Cardiac muscle cell (in vitro differentiated cells and primary cell): ENCODE results near the gene CDH5. TPM values are rescaled to one million over a fixed set of nuclear protein-coding genes. Genes with fewer than 3 reads are reported as not detected.
"Not testable (repeated sequence)": the region's sequence is repeated elsewhere in the genome, so short reads cannot be mapped to it uniquely, and the experiment has no call there.

Experiments used
- DNase-seq, 2 donors: peaks; one replicate each; pipeline versions ENCODE4 v3.0.0 to v3.0.0-alpha.2; 2010 to 2017; ENCODE audit warnings: low read depth in 1 of 2, low spot score in 1 of 2
- H3K27ac ChIP-seq: fragments of 200-600 bp; sonication (generic); 2 replicates; pipeline ENCODE4 v1.5.1; 2016
- H3K27me3 ChIP-seq: fragments of 200-600 bp; sonication (generic); 2 replicates; pipeline ENCODE4 v1.6.0; 2016; ENCODE audit warnings: control low read depth
- H3K36me3 ChIP-seq: fragments of 200-600 bp; sonication (generic); 2 replicates; pipeline ENCODE4 v1.5.1; 2016; ENCODE audit warnings: control low read depth
- H3K4me1 ChIP-seq: fragments of 200-600 bp; sonication (generic); 2 replicates; pipeline ENCODE4 v1.8.1; 2017; ENCODE audit warnings: low read depth, mild to moderate bottlenecking, mixed run types
- H3K4me3 ChIP-seq: fragments of 200-600 bp; sonication (generic); 2 replicates; pipeline ENCODE4 v1.5.1; 2016; ENCODE audit warnings: mild to moderate bottlenecking
- H3K9me3 ChIP-seq: fragments of 200-600 bp; sonication (generic); 2 replicates; pipeline ENCODE4 v1.5.1; 2017; ENCODE audit warnings: low read depth, mild to moderate bottlenecking, control low read depth
- CTCF ChIP-seq: IDR thresholded peaks from 2 replicates; pipeline ENCODE4 v1.5.1; 2012; ENCODE audit warnings: low read depth, mild to moderate bottlenecking, low read length
- polyA plus RNA-seq: library from polyadenylated mRNA; unstranded; fragments of >200 nt; fragmentation: Nextera tagmentation; extraction: Ambion mirVana; gene quantifications from 2 replicates; pipeline ENCODE4 v1.2.1, GENCODE V29; 2016
- total RNA-seq: library from RNA; depleted of rRNA; stranded (reverse); fragments of >200 nt; gene quantifications from 2 replicates; pipeline ENCODE4 v1.2.3, GENCODE V29; 2016

Gene CDH5
- total and polyA plus RNA-seq, 2 experiments from 2014 or later, result 1.1 to 4.1 TPM

- Histone ChIP-seq H3K4me1 (no peaks in the 10 kb centered on the region), H3K27ac (no peak overlapping the region), H3K9me3 (no peaks in the 10 kb centered on the region), H3K4me3 (no peak overlapping the region), H3K27me3 (peaks cover 4% of the 10 kb centered on the region), H3K36me3 (no peaks in the 10 kb centered on the region)
- TF ChIP-seq CTCF, result no peak
- no peak for DNase-seq
Observed at GRCh38 chr16:66451548-66451947, 85.1 kb downstream of the CDH5 start.

- H3K4me3 ChIP-seq, H3K36me3 ChIP-seq, H3K4me1 ChIP-seq, H3K9me3 ChIP-seq, H3K27ac ChIP-seq, H3K27me3 ChIP-seq, DNase-seq: not testable (repeated sequence)
Observed at GRCh38 chr16:66453230-66453629, 86.7 kb downstream of the CDH5 start.

Other genes starting within 250 kb of the CDH5 start
- 1.2 and 2.4 TPM in 2 replicates for gene BEAN1, start 60.6 kb downstream of the CDH5 start, total RNA-seq
- gene BEAN1, start 60.6 kb downstream of the CDH5 start, polyA plus RNA-seq, result 2.9 and 3.0 TPM in 2 replicates
- gene TK2, start 183.4 kb downstream of the CDH5 start, total RNA-seq, result 19.8 and 20.2 TPM in 2 replicates
- 18.2 and 20.9 TPM in 2 replicates for gene TK2, start 183.4 kb downstream of the CDH5 start, polyA plus RNA-seq
- 16.6 and 23.4 TPM in 2 replicates for gene CKLF, start 185.9 kb downstream of the CDH5 start, total RNA-seq
- gene CKLF, start 185.9 kb downstream of the CDH5 start, polyA plus RNA-seq, result 25.6 and 44.8 TPM in 2 replicates
- gene CMTM1, start 199.7 kb downstream of the CDH5 start, total RNA-seq, result 1.2 and 2.0 TPM in 2 replicates
- 2.6 and 5.5 TPM in 2 replicates for gene CMTM1, start 199.7 kb downstream of the CDH5 start, polyA plus RNA-seq
- not detected in 2 replicates for gene CMTM2, start 212.8 kb downstream of the CDH5 start, total RNA-seq
- gene CMTM2, start 212.8 kb downstream of the CDH5 start, polyA plus RNA-seq, result 0.88 TPM in 1 of 2 replicates, not detected in the other
- gene CMTM3, start 238.0 kb downstream of the CDH5 start, total RNA-seq, result 48.9 and 56.1 TPM in 2 replicates
- 70.7 and 92.2 TPM in 2 replicates for gene CMTM3, start 238.0 kb downstream of the CDH5 start, polyA plus RNA-seq